Right lobe of liver (tissue), 6 donors: Measurements from ENCODE around the gene SLC27A1. TPM values are rescaled to one million over a fixed set of nuclear protein-coding genes. Genes with fewer than 3 reads are reported as not detected.

Experiments used
- ATAC-seq, 4 donors: fragments of 200-7000 bp; cut with Tn5 transposase; one replicate each; pipeline ENCODE4 v1.9.1; 2020; ENCODE audit warnings: mild to moderate bottlenecking in 4 of 4, moderate library complexity in 4 of 4
- DNase-seq, 3 donors: peaks; one replicate each; pipeline ENCODE4 v3.0.0-alpha.2; 2020
- H3K27ac ChIP-seq, 3 donors: fragments of 200-600 bp; one replicate each; pipeline ENCODE4 v1.8.0; 2022
- H3K27me3 ChIP-seq, 2 donors: fragments of 200-600 bp; one replicate each; pipeline ENCODE4 v1.8.0; 2022
- H3K36me3 ChIP-seq, 4 donors: fragments of 200-600 bp; sonication (generic) in 1 of 4; one replicate each; pipeline versions ENCODE4 v1.5.1 to v1.8.0; 2017 to 2022; ENCODE audit warnings: control low read depth in 1 of 4
- H3K4me1 ChIP-seq, 4 donors: fragments of 200-600 bp; sonication (generic) in 1 of 4; one replicate each; pipeline versions ENCODE4 v1.5.1 to v1.8.0; 2017 to 2022; ENCODE audit warnings: control low read depth in 1 of 4
- H3K4me3 ChIP-seq, 3 donors: fragments of 200-600 bp; one replicate each; pipeline ENCODE4 v1.8.0; 2022
- H3K9me3 ChIP-seq, 4 donors: fragments of 200-600 bp; sonication (generic) in 1 of 4; one replicate each; pipeline versions ENCODE4 v1.5.1 to v1.8.0; 2017 to 2022; ENCODE audit warnings: control low read depth in 1 of 4
- CTCF ChIP-seq, 4 donors: fragments of 200-600 bp in 3 of 4; fragments of 450-650 bp in 1 of 4; IDR thresholded peaks; one replicate each; pipeline versions ENCODE4 v1.5.1 to v1.8.0; 2016 to 2022; ENCODE audit warnings: antibody characterized with exemption in 4 of 4, mild to moderate bottlenecking in 2 of 4
- POLR2A ChIP-seq: fragments of 450-650 bp; IDR thresholded peaks from one replicate; pipeline ENCODE4 v1.6.1; 2017; ENCODE audit warnings: antibody characterized with exemption, mild to moderate bottlenecking
- WGBS: methylation state at CpG from one replicate; pipeline ENCODE4 v1.1.6; 2018; ENCODE audit warnings: low coverage, low lambda C conversion rate; ENCODE audit not compliant: insufficient coverage; ENCODE audit errors: missing lambda C conversion rate; 5-methylcytosine and 5-hydroxymethylcytosine counted together
- intact Hi-C, 2 donors: fragments of 100-400 bp; cut with DNase I; formaldehyde crosslinking; loops; one replicate each; pipeline versions ENCODE4 v1.11.2 to v1.14.1; 2022
- total RNA-seq, 6 experiments: library from RNA; depleted of rRNA in 2 of 6; stranded (reverse); fragments of >200 nt in 2 of 6; fragmentation: NEBNext Ultra II Directional in 3 of 6; extraction: Animal tissue kit (Norgen Biotek cat#: 25700) in 3 of 6; gene quantifications; one replicate each; pipeline versions ENCODE4 v1.1.0 to v1.2.4, GENCODE V29; 2016 to 2023
- donor health status: DM: no; HTN: yes; CAD: no.
- donor health status: DM: no; HTN: no; CAD: no.
- donor health status: DM: no; HTN: no; CAD: no.
- donor health status: DM: no; HTN: yes; CAD: no.
- donor health status: DM: no; HTN: yes; CAD: no.

The SLC27A1 gene
- total RNA-seq, 6 experiments from 2014 or later: 5.1 to 12.3 (median 6.1) TPM

DNA sequence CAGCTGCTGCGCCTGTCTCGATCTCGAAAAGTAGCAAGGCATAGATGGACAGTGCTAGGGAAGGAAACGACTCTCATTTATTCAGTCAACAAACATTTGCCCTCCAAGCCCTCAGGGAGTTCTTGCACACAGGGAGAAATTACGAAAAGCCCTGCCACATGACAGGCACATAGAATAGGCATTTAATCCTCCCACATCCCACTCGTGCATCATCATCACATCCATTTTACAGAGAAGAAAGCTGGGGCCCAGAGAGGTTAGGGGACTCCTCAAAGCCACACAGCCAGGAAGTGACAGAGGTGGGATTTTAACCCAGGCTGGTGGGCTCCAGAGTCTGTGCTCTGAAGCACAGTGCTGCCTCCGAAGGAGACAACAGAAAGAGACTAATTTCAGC, 33.5 kb upstream of the SLC27A1 start:
- ATAC-seq: no peak

GRCh38 chr19:17441241-17442021, 28.9 kb upstream of the SLC27A1 start:
- Histone ChIP-seq H3K27me3 (no peaks in the 10 kb centered on the region), H3K4me1 (no peaks in the 10 kb centered on the region), H3K36me3 (no peaks in the 10 kb centered on the region), H3K27ac (no peak overlapping the region), H3K9me3 (no peaks in the 10 kb centered on the region), H3K4me3 (no peak overlapping the region)
- ATAC-seq: peak in 3 of 4 donors; percentile 51 to 58 (median 53)
- intact Hi-C loops: no loop called here
- DNase-seq: no peak
- whole genome bisulfite sequencing: 69% methylated on average over 6 of the region's 8 CpGs
- peak; percentile 25 to 35 (median 30) for TF ChIP-seq CTCF (IDR thresholded peaks at IDR 0.05)
- TF ChIP-seq POLR2A: no peak

More for the DNA sequence above, 33.5 kb upstream of the SLC27A1 start:
- DNase-seq: no peak
- intact Hi-C loops: no loop called here
- Histone ChIP-seq H3K27me3 (no peaks in the 10 kb centered on the region), H3K27ac (no peak overlapping the region), H3K4me1 (no peaks in the 10 kb centered on the region), H3K9me3 (no peaks in the 10 kb centered on the region), H3K4me3 (no peak overlapping the region), H3K36me3 (no peaks in the 10 kb centered on the region)
- 61% methylated on average over 3 of the region's 7 CpGs for WGBS
- TF ChIP-seq POLR2A (no peak), CTCF (IDR thresholded peaks at IDR 0.05) (no peak)

DNA sequence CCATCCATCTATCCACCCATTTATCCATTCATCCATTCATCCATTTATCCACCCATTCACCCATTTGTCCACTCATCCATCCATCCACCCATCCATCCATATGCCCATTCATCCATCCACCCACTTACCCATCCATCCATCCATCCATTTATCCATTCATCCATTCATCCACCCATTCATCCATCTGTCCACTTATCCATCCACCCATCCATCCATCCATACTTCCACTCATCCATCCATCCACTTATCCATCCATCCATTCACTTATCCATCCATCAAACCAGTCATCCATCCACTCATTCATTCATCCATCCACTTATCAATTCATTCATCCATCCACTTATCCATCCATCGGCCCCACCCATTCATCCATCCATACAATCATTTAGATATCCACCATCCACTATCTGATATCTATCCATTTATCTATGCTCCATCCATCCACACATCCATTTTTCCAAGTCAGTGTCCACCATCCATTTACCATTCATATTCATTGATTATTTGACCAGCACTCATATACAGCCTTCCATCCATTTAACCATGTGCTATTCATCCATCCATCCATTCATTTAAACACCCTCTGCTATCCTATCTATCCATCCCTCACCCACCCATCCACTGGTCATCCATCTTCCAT, 24.7 kb upstream of the SLC27A1 start:
- no peak for ATAC-seq
- no peak overlapping the region for H3K4me3 ChIP-seq
- no peak overlapping the region for H3K27ac ChIP-seq
- H3K27me3 ChIP-seq: no peaks in the 10 kb centered on the region
- no peak for DNase-seq
- peaks cover 0 to 6% (median 0%) of the 10 kb centered on the region in 4 donors for H3K4me1 ChIP-seq
- intact Hi-C loops: no loop called here
- H3K36me3 ChIP-seq: no peaks in the 10 kb centered on the region
- H3K9me3 ChIP-seq: no peaks in the 10 kb centered on the region
- 82% methylated on average over 1 of the region's 1 CpG for WGBS
- no peak for TF ChIP-seq POLR2A
- TF ChIP-seq CTCF (IDR thresholded peaks at IDR 0.05): no peak

DNA sequence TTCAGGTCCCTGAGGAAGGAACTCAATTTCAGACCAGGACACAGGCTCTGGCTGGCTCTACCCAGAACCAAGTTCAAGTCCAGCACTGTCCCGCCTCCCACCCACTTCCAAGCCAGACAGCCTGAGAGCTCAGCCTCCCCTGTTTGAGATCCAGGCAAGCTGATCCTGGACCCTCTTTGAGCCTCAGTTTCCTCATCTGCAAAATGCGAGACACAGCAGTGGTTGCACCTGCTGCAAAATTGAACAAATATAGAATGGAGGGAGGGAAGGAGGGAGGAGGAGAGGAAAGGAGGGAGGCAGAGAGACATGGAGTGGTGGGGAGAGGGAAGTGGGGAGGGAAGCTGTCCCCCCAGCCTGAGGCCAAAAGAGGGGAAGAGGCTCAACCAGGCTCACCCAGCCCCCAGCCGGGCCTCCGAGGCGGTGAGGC, 22.6 kb upstream of the SLC27A1 start:
- TF ChIP-seq POLR2A (no peak), CTCF (IDR thresholded peaks at IDR 0.05) (no peak)
- peak in 1 of 4 donors; percentile 14 for ATAC-seq
- intact Hi-C loops: no loop called here
- no peak overlapping the region for H3K4me3 ChIP-seq
- H3K36me3 ChIP-seq: no peaks in the 10 kb centered on the region
- peaks cover 0 to 6% (median 0%) of the 10 kb centered on the region in 4 donors for H3K4me1 ChIP-seq
- no peaks in the 10 kb centered on the region for H3K9me3 ChIP-seq
- H3K27me3 ChIP-seq: no peaks in the 10 kb centered on the region
- H3K27ac ChIP-seq: no peak overlapping the region
- DNase-seq: no peak
- WGBS: 83% methylated on average over 2 of the region's 5 CpGs
